Dedifferentiated amniotic fluid mesenchymal stem cell (primary cell): ENCODE results near the gene MYL7.

ENCODE experiments used
- DNase-seq: peaks from one replicate; pipeline ENCODE4 v3.0.0-alpha.2; 2016; ENCODE audit errors: extremely low spot score

The MYL7 gene

GRCh38 chr7:44100458-44101302 lies 40.5 kb downstream of the MYL7 start:
- peak; percentile 55 for DNase-seq

GRCh38 chr7:44099669-44100068 lies 41.5 kb downstream of the MYL7 start:
- no peak for DNase-seq

DNA sequence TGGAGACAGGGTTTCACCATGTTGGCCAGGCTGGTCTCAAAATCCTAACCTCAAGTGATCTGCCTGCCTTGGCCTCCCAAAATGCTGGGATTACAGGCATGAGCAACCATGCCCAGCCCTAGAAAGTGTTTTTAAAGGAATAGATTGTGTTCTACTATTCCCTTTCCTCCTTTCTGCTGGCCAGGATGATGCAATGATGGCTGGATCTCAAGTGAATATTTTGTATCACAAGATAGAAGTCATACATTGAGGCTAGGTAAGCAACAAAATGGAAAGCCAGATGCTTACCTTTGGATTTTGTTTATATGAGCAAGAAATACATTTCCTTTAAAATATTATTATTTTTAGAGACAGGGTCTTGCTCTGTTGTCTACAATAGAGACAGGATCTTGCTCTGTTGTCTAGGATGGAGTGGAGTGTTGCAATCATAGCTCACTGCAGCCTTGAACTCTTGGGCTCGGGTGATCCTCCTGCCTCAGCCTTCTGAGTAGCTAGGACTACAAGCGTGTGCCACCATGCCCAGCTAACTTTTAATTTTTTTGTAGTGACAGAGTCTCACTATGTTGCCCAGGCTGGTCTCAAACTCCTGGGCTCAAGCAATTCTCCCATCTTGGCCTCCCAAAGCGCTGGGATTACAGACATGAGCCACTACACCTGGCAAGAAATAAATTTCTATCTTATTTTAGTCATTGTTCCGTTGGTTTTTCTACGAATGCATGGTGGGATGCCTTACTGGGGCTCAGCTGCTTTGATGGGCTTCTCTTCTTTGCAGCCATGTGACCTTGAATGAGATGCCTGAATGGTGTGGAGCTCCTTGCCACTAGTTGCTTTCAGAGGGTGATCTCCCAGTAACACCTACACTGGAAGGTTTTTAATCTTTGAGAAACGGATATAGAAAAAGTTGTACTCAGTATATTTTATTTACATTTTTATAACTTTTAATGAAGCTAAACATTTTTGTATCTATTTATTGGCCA lies 42.8 kb downstream of the MYL7 start:
- no peak for DNase-seq

- no peak for DNase-seq
Observed at GRCh38 chr7:44097064-44097932, 43.8 kb downstream of the MYL7 start.

DNA sequence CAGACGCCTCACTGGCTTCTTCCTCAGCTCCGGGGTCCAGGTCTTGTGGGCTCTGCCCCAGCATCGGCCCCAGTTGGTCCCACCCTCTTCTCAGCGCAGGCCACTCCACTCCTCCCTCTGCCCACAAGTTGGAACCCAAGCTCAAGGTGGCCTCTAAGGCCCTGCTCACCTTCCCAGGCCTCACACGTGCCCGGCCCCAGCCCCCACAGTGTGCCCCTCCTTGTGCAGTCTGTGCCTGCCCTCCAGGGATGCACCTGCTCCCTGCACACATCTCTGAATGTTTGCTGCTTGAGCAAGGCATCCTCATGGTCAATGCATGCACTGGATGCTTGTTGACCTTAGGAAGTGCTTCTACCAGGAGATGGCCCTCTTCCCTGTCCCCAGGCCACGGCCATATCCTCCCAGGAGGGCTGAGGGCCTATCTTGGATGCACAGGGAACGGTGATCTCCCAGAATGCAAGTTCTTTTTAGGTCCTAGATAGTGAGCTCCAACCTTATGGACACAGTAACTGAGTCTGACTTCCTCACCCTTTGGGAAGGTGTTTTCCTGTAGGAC lies 44.7 kb downstream of the MYL7 start:
- DNase-seq, result no peak

DNA sequence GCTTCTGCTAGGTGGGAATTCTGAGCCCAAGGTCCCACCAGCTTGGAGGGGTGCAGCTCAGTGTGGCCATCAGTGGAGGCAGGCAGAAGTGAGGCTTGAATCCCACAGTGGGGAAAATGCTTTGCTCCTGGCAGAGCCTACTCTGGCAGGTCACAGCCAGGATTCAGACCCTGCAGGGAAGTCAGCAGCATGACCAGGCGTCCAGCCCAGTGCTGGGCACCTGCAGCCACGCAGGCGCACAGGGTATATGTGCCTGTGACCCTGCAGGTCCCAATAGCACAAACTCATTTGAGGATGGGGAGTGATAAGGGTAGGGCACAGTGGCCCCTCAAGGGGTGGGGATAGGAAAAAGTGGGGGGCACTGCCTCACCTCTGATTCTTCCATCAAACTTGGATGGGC lies 45.4 kb downstream of the MYL7 start:
- no peak for DNase-seq

- no peak for DNase-seq
Observed at GRCh38 chr7:44094883-44095592, 46.1 kb downstream of the MYL7 start.

- DNase-seq, result no peak
Observed at GRCh38 chr7:44094365-44094764, 46.8 kb downstream of the MYL7 start.

- no peak for DNase-seq
Observed at GRCh38 chr7:44093102-44093641, 48.0 kb downstream of the MYL7 start.
